SIG-M5 treated with dmso at 0.1 percent for 504 hours (cell line): ENCODE results near the gene RBBP5.

ENCODE experiments used
- DNase-seq: peaks from one replicate; lab custom pipeline; 2025; ENCODE audit not compliant: unreplicated experiment; lab: John Stamatoyannopoulos, UW

The RBBP5 gene

GRCh38 chr1:205058853-205059252 lies 62.9 kb downstream of the RBBP5 start:
- DNase-seq: no peak

DNA sequence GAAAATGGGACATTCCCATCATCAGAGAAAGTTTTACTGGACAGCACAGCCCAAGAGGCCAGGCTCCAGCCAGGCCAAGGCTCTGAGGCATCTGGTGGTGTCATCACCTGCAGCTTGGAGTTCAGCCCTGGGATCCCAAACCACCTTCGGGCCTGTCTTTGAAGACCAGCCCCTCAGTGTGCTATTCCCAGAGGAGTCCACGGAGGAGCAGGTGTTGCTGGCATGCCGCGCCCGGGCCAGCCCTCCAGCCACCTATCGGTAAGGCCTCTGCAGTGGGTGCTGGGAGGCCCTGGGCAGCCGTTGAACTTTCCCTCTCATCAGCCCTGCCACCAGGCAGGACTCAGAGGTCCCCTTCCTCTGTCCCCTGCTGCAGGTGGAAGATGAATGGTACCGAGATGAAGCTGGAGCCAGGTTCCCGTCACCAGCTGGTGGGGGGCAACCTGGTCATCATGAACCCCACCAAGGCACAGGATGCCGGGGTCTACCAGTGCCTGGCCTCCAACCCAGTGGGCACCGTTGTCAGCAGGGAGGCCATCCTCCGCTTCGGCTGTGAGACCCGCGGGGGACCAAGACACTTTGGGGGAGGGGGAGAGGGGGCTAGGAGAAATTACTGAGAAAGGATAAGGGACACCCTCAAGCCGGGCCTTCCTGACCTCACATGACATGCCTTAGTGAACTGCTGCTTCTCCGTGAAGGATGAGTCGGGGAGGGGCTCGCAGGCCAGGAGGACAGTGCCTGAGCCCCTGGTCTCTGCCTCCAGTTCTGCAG lies 63.8 kb downstream of the RBBP5 start:
- DNase-seq: no peak

DNA sequence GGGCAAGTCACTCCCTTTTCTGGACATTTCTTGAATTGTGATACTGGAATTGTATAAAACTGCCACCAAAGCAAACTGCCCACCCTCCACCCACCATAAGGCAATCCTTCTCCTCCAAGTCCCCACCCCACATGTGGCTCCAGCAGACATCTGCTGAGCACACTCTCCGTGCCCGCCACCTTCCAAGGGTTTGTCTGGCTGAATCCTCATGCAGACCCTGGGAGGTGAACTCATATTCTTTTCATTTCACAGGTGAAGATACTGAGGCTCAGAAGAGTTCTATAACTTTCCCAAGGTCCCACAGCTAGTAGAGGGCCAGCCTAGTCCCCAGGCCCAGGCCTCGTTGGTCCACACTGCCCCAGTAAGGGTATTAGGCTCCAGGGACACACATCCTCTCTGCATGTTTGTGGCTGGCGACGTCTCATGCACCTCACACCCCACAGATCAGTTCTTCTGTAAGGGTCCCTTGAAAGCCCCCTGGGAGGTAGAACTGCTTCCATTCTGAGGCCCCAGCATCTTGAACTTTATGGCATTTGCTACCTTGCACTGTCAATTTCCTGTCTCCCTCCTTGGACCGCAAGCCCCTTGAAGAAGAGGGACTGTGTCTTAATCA lies 64.7 kb downstream of the RBBP5 start:
- no peak for DNase-seq

GRCh38 chr1:205056188-205056611 lies 65.6 kb downstream of the RBBP5 start:
- no peak for DNase-seq

GRCh38 chr1:205054013-205054412 lies 67.8 kb downstream of the RBBP5 start:
- DNase-seq: no peak

- no peak for DNase-seq
Measured at GRCh38 chr1:205053296-205053695, 68.5 kb downstream of the RBBP5 start.

DNA sequence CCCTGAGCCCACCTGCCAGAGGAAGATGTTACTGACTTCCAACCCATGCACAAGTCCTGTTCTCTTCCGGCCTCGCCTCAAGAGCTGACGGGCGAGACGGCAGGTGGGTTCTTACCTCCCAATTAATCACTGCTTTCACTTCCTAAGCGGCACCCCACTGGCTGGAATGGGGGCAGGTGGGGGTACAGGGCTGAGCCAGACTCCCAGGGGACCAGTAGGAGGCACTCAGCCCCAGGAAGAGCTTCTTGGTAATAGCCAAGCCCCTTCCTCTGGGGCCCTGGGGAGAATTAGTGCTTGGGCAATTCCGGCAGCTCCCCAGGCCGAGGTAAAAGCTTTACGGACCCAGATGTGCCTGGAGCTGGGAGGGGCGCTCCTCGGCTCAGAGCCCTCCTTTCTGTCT lies 69.1 kb downstream of the RBBP5 start:
- no peak for DNase-seq

- no peak for DNase-seq
Measured at GRCh38 chr1:205049479-205049878, 72.3 kb downstream of the RBBP5 start.

GRCh38 chr1:205048382-205048781 lies 73.4 kb downstream of the RBBP5 start:
- DNase-seq: no peak

- DNase-seq: no peak
Measured at GRCh38 chr1:205047764-205048231, 74.0 kb downstream of the RBBP5 start.

- no peak for DNase-seq
Measured at GRCh38 chr1:205046870-205047269, 74.9 kb downstream of the RBBP5 start.

- no peak for DNase-seq
Measured at GRCh38 chr1:205045146-205045545, 76.6 kb downstream of the RBBP5 start.

- no peak for DNase-seq
Measured at GRCh38 chr1:205044741-205045140, 77.0 kb downstream of the RBBP5 start.

- DNase-seq: no peak
Measured at GRCh38 chr1:205043866-205044265, 77.9 kb downstream of the RBBP5 start.

DNA sequence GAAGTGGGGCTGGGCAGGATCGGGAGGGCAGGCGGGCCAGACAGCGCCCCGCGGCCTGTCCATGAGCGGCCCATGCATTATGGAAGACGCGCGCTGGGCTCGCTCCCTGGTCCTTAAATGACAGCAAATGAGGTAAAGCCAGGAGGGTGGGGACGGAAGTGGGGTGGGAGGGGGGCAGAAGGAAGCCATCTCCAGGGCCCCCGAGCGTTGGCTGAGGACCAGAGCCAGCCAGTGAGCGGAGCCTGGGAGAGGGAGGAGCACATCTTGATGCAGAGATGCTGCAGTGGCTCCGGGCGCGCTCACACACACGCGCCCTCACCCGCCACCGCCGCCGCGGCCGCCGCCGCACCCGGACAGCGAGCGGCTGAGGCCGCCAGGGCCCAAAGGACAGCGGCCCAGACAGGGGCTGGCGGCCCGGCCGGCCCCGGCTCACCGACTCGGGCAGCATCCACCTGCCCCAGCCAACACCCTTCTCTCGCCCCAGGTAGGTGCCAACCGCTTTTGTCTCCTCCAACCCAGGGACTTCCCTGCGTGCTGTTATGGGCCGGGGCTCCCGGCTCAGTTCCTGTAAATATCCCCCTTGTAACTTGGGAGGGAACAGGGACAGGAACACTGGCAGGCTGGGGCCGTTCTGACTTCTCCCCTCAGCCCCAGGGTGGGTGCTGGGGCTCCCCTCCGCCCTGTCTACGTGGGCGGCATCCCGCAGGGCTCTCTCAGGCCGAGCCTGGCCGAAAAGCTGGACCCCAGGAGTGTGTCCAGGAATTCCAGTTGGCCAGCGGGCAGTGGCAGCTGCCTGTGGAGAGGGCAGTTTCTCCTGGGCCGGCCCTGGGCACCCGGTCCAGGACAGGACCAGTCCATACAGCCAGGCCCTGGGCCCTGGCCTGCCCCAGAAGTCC lies 78.6 kb downstream of the RBBP5 start, which contains the start of gene CNTN2:
TSS of gene CNTN2 (plus strand) at position 302 of the 896 bp plus-strand sequence. CDS start 9,974 bp downstream, outside the sequence.
- DNase-seq: no peak

- no peak for DNase-seq
Measured at GRCh38 chr1:205041998-205042910, 79.5 kb downstream of the RBBP5 start.

GRCh38 chr1:205041001-205041715 lies 80.6 kb downstream of the RBBP5 start:
- no peak for DNase-seq

DNA sequence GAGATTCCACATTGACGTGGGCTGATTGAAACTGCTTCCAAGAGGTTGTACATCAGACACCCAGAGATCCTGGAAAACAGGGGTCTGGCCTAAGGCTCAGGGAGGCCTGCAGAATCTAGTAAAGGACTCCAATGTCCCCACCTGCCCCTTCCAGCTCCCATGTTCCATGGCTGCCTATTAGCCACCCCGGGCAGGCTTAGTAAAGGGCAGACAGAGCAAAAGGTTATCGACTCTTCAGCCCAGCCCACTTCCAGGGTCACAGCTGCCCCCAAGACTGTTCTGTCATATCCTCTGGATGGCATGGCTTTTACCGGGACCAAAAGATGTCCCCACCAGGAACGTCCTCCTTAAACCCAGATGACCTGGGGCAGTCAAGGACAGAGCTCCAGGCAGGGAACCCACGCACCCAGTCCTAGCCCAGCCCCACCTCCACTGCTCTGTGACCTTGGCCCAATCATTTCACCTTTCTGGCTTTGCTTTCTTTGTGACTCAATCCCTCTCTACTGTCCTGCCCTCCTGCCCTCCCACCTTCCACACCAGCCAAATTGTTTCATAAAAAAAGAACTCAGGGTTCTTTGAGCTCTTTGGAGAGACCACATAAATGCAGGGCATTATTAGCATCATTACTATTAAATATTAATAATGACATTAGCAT lies 83.5 kb downstream of the RBBP5 start:
- no peak for DNase-seq

DNA sequence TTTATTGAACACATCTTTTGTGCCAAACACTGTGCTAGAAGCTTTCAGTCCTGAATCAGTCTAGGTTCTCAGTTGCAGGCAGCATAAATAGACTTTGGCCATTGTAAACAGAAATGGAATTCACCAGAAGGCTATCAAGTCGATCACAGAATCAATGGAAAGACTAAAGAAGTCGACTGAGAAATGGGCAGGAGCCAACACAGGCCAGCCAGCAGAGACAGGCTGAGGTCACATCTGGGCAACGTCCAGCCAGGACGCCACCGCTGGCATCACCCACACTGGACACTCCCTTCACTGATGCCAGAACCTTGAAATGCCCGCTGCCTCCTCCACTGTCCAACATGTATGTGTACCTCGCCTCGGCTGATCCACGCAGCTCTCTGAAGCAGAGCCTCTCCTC lies 84.2 kb downstream of the RBBP5 start:
- DNase-seq: no peak
